Immature natural killer cell (primary cell): ENCODE results near the gene PALLD. TPM values are rescaled to one million over a fixed set of nuclear protein-coding genes. Genes with fewer than 3 reads are reported as not detected.

Experiments used
- DNase-seq, 3 donors: peaks; one replicate each; pipeline ENCODE4 v3.0.0; 2022; ENCODE audit warnings: mixed read lengths in 1 of 3
- H3K27ac Mint-ChIP-seq, 6 donors: one replicate each; pipeline ENCODE4 v1.8.0; 2020; ENCODE audit warnings: mixed read lengths in 6 of 6, mild to moderate bottlenecking in 5 of 6, inconsistent platforms in 4 of 6, moderate library complexity in 3 of 6
- H3K27me3 Mint-ChIP-seq, 3 donors: one replicate each; pipeline ENCODE4 v1.8.0; 2020 to 2021; ENCODE audit warnings: low read depth in 3 of 3, mild to moderate bottlenecking in 3 of 3, mixed read lengths in 3 of 3, moderate library complexity in 3 of 3, inconsistent platforms in 1 of 3
- H3K36me3 Mint-ChIP-seq, 3 donors: one replicate each; pipeline ENCODE4 v1.8.0; 2020; ENCODE audit warnings: mixed read lengths in 3 of 3, inconsistent platforms in 2 of 3, mild to moderate bottlenecking in 2 of 3
- H3K4me1 Mint-ChIP-seq, 2 donors: one replicate each; pipeline ENCODE4 v1.8.0; 2020; ENCODE audit warnings: inconsistent platforms in 2 of 2, mild to moderate bottlenecking in 2 of 2, mixed read lengths in 2 of 2, moderate library complexity in 1 of 2
- H3K4me3 Mint-ChIP-seq, 5 donors: one replicate each; pipeline ENCODE4 v1.8.0; 2020; ENCODE audit warnings: mild to moderate bottlenecking in 5 of 5, mixed read lengths in 5 of 5, inconsistent platforms in 3 of 5, moderate library complexity in 3 of 5
- H3K9me3 Mint-ChIP-seq, 6 donors: one replicate each; pipeline ENCODE4 v1.8.0; 2020; ENCODE audit warnings: mild to moderate bottlenecking in 6 of 6, mixed read lengths in 6 of 6, inconsistent platforms in 4 of 6, moderate library complexity in 3 of 6
- polyA plus RNA-seq, 3 donors: library from polyadenylated mRNA; unstranded; fragments of 300-500 nt; fragmentation: Illumina TruSeq; gene quantifications; one replicate each; pipeline ENCODE4 v1.2.3, GENCODE V29; 2021

PALLD gene
- polyA plus RNA-seq, 3 donors from 2014 or later = 7.4 to 20.8 (median 15.8) TPM

DNA sequence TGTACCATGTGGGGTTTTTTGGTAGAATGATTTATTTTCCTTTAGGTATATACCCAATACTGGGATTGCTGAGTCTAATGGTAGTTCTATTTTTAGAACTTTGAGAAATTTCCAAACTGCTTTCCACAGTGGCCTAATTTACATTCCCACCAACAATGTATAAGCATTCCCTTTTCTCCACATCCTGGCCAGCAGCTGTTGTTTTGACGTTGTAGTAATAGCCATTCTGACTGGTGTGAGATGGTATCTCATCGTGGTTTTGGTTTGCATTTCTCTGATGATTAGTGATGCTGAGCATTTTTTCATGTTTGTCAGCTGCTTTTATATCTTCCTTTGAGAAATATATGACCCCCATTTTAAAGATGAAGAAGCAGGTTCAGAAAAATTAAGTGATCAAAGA is 359.5 kb downstream of the PALLD start:
- peak in 1 of 3 donors; percentile 9 for DNase-seq
- Mint-ChIP-seq H3K9me3 (no peaks in the 10 kb centered on the region), H3K27me3 (peaks cover 0 to 1% (median 0%) of the 10 kb centered on the region in 3 donors), H3K27ac (peak overlapping the region in 2 of 6 donors; percentile 29 to 61), H3K36me3 (peaks cover 3 to 12% (median 4%) of the 10 kb centered on the region in 3 donors), H3K4me3 (peak overlapping the region in 1 of 5 donors; percentile 22), H3K4me1 (peaks cover 13 to 27% of the 10 kb centered on the region in 2 donors)

DNA sequence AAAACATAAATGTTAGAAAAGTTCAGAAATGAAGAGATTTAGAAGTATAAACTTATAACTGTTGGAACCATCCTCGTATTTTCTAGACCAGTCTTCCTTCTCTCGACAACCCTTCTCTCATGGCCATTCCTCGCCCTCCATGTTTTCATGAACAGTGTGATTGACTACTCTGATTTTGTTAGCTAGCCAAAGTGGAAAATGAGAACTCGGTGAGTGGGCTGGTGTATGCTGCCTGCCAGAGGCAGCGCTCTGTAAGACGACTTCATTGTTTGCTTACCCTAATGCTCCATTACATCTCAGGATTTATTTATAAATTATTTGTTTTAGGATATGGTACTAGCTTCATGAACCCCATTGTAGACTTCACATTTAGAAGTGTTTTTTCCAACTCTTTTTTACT is 360.2 kb downstream of the PALLD start:
- peaks cover 3 to 14% (median 4%) of the 10 kb centered on the region in 3 donors for H3K36me3 Mint-ChIP-seq
- no peaks in the 10 kb centered on the region for H3K9me3 Mint-ChIP-seq
- peaks cover 13 to 27% of the 10 kb centered on the region in 2 donors for H3K4me1 Mint-ChIP-seq
- peaks cover 0 to 2% (median 0%) of the 10 kb centered on the region in 3 donors for H3K27me3 Mint-ChIP-seq
- no peak overlapping the region for H3K4me3 Mint-ChIP-seq
- no peak overlapping the region for H3K27ac Mint-ChIP-seq
- no peak for DNase-seq

DNA sequence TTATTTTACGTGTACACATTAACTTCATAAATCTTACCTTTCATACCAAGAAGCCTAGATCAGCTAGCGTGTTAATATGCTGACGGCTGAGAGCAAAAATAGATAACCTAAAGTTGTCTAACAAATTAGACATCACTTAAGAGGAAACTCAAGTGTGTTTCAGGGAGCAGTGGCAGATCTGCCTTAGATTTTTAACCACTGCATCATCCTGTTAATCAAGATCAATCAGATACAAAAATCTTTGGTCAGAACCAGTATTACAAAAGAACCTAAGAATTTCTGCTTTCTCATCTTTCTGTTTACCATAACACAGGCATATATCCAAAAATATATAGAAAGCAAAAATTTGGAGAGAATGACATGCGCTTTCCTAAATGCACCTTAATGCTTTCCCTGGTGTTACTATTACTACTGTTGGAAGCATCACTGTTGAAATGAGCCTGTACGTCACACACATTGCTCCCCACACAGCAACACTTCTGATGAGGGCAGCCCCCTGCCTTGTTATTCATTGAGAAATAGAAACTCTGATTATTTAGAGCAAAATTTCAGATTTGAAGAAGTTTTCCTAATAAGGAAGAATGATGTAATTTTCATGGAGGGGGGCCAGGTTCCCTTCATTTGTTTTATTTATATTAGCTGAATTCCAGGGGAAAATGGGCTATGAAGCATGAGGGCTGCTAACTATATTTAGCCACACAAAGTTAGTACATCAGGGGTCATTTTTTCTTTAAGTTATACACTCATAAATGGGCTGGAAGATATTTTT is 360.9 kb downstream of the PALLD start:
- no peak for DNase-seq
- Mint-ChIP-seq H3K36me3 (peaks cover 3 to 14% (median 4%) of the 10 kb centered on the region in 3 donors), H3K27ac (no peak overlapping the region), H3K9me3 (no peaks in the 10 kb centered on the region), H3K27me3 (peaks cover 0 to 2% (median 0%) of the 10 kb centered on the region in 3 donors), H3K4me1 (peaks cover 12 to 25% of the 10 kb centered on the region in 2 donors), H3K4me3 (no peak overlapping the region)

DNA sequence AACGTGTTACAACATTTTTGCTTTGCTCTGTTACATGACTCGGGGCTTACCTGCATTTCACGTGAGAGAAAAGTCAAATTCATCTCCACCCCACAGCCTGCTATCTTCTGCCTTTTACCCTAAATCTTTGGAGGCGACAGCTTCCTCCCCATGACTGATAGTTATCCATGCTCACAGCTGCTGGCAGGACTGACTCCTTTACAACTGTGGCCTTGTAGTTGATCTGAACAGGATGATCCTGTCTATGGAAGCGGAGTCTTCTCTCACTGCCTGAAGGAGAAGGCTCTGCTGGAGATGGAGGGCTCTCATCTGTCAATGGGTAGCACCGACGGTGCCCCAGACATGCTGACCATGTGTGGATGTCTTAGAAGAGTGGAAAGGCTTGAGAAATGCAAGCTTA is 362.2 kb downstream of the PALLD start:
- H3K9me3 Mint-ChIP-seq = no peaks in the 10 kb centered on the region
- DNase-seq = no peak
- H3K4me3 Mint-ChIP-seq = no peak overlapping the region
- H3K27ac Mint-ChIP-seq = peak overlapping the region in 1 of 6 donors; percentile 19
- peaks cover under 1 to 12% of the 10 kb centered on the region in 2 donors for H3K4me1 Mint-ChIP-seq
- peaks cover 0 to 2% (median 0%) of the 10 kb centered on the region in 3 donors for H3K27me3 Mint-ChIP-seq
- peaks cover 3 to 14% (median 4%) of the 10 kb centered on the region in 3 donors for H3K36me3 Mint-ChIP-seq

DNA sequence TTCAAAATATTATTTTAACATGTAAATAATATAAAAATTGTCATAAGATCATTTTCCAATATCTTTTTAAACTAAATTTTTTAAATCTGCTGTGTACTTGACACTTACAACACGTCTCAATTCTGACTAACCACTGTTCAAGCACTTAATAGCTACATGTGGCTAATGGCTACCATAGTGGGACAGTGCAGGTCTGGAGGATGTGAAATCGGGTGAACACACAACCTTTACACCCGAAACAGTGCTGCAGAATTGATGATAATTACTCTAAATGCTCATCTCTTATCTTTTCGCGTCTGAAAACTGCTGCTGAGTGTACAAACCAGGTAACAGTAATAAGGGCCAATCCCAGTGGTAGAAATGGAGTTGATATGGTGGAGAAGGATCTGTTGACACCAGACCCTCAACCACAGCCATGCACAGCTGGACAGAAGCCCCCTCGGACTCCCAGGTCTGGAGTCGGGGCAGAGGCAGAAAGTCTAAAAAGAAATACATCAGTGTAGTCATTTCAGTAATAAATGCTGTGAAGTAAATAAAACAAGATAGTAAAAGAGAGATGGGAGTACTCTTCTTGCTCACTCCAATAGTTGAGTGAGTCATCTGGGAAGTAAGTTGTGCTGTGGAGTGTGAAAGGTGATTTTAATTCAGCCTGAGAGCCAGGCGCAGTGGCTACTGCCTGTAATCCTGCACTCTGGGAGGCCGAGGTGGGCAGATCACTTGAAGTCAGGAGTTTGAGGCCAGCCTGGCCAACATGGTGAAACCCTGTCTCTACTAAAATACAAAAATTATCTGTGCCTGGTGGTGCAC is 363.2 kb downstream of the PALLD start:
- H3K4me1 Mint-ChIP-seq = peaks cover 0 to 10% of the 10 kb centered on the region in 2 donors
- peaks cover 3 to 14% (median 4%) of the 10 kb centered on the region in 3 donors for H3K36me3 Mint-ChIP-seq
- peak overlapping the region in 1 of 6 donors; percentile 37 for H3K27ac Mint-ChIP-seq
- H3K9me3 Mint-ChIP-seq = no peaks in the 10 kb centered on the region
- H3K4me3 Mint-ChIP-seq = no peak overlapping the region
- DNase-seq = no peak
- H3K27me3 Mint-ChIP-seq = peaks cover 0 to 2% (median 0%) of the 10 kb centered on the region in 3 donors

DNA sequence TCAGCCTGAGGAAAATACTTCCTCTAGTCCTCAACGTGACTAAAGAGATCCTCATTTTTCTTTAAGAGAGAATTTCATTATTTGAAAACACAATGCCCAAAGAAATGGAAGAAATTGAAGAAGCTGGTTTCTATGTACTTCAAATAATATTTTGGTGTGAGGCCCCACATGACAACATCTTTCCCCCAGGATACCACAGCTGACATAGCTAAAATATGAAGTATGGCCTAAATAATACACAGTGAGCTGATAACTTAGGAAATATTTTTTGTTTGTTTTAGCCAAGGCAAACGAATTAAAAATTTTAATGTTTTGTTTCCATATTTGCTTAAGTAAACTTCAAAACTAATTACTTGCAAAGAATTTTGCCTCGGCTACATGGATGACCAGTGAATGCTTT is 364.0 kb downstream of the PALLD start:
- H3K4me1 Mint-ChIP-seq = peaks cover 0 to 9% of the 10 kb centered on the region in 2 donors
- H3K36me3 Mint-ChIP-seq = peaks cover 3 to 14% (median 4%) of the 10 kb centered on the region in 3 donors
- no peak overlapping the region for H3K27ac Mint-ChIP-seq
- H3K27me3 Mint-ChIP-seq = peaks cover 0 to 2% (median 0%) of the 10 kb centered on the region in 3 donors
- H3K9me3 Mint-ChIP-seq = no peaks in the 10 kb centered on the region
- H3K4me3 Mint-ChIP-seq = no peak overlapping the region
- no peak for DNase-seq

DNA sequence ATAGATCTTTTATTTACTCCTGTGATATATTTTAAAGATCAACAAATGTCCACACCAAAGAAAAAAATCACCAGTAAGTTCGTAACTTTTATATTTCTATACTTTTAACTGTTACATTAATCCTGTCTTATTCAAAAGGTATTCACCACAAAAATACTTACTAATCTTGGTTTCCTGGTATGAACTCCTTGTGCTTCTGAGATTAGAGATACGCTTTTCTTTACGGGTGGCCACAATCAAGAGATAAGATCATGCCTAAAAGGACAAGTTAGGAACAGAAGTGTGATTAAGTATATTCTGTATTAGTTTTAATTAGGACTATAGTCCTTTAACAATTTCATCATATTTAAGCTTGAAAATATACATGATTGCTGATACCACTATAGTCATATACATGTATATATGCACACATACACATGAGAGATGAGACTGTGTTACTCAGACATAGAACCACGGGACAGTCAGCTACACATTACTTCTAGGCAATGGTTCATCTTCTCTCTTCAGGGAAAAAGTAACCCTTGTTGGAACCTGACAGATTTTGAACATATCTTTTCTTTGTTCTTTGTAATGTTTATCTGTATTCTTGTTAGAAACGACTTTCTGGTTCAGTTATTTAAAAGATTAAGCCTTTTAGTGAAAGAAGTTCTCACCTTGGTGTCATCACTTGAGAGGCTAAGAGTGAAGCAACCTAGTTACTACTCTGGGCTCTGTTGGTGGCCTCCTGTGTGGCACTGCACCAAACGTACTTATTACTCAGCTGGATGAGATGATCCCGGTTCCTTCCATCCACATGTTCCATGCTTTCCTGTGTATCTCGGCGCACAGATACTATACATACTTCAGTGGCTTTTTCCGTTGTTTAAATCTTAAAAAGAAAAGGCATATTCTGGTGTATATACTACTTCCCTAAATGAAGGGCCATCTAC is 367.1 kb downstream of the PALLD start:
- no peak overlapping the region for H3K4me3 Mint-ChIP-seq
- H3K27ac Mint-ChIP-seq = peak overlapping the region in 1 of 6 donors; percentile 26
- no peak for DNase-seq
- no peaks in the 10 kb centered on the region for H3K9me3 Mint-ChIP-seq
- H3K4me1 Mint-ChIP-seq = no peaks in the 10 kb centered on the region
- peaks cover 0 to 2% (median 0%) of the 10 kb centered on the region in 3 donors for H3K27me3 Mint-ChIP-seq
- H3K36me3 Mint-ChIP-seq = peaks cover 3 to 16% (median 4%) of the 10 kb centered on the region in 3 donors

DNA sequence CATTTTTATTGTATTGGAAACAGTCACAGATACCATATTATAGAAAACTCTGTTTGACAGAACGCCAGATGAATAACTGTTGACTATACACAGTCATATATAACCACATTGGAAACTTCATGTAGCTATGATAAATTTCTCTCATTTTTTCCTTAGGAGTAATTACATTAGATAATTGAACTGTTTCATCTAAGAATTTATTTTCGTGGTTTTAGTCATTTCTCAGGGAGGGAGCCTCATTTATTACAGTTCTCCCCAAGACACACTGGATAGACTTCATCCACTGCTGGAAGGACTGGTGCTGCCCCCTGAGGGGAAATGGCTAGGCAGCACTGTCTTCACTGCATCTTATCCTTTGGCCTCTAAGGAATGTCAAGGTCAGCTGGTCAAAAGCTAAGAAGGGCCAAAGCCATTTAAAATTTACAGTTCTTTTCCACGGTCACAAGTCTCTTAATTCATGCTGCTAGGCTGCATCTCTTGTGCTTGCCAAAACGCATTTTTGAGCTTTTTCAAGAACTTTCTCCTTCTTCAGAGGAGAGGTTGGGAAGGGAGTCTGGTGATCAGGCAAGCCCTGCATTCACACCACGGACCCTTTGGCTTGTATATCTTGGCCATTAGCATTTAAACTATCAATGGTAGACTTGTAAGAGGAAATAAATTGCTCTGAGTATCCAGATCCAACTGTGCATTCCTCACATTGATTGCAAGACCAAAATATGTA is 368.1 kb downstream of the PALLD start:
- no peak for DNase-seq
- H3K27ac Mint-ChIP-seq = no peak overlapping the region
- no peak overlapping the region for H3K4me3 Mint-ChIP-seq
- H3K4me1 Mint-ChIP-seq = no peaks in the 10 kb centered on the region
- no peaks in the 10 kb centered on the region for H3K9me3 Mint-ChIP-seq
- peaks cover 3 to 17% (median 4%) of the 10 kb centered on the region in 3 donors for H3K36me3 Mint-ChIP-seq
- peaks cover 0 to 4% (median 0%) of the 10 kb centered on the region in 3 donors for H3K27me3 Mint-ChIP-seq

DNA sequence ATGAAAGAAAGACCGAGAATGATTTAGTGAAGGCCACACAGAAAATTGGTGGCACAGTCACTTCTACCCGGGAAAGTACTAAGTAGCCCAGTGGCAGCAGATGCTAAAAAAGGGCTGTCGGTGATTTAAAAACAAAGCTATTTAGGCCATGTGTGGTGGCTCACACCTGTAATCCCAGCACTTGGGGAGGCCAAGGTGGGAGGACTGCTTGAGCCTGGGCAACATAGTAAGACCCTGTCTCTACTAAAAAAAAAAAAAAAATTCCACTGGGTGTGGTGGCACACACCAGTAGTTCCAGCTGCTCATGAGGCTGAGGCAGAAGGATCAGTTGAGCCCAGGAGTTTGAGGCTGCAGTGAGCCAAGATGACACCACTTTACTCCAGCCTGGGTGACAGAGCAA is 369.0 kb downstream of the PALLD start:
- no peak for DNase-seq
- Mint-ChIP-seq H3K9me3 (no peaks in the 10 kb centered on the region), H3K27me3 (peaks cover 0 to 4% (median 0%) of the 10 kb centered on the region in 3 donors), H3K4me3 (no peak overlapping the region), H3K36me3 (peaks cover 0 to 12% (median 0%) of the 10 kb centered on the region in 3 donors), H3K27ac (no peak overlapping the region), H3K4me1 (no peaks in the 10 kb centered on the region)

DNA sequence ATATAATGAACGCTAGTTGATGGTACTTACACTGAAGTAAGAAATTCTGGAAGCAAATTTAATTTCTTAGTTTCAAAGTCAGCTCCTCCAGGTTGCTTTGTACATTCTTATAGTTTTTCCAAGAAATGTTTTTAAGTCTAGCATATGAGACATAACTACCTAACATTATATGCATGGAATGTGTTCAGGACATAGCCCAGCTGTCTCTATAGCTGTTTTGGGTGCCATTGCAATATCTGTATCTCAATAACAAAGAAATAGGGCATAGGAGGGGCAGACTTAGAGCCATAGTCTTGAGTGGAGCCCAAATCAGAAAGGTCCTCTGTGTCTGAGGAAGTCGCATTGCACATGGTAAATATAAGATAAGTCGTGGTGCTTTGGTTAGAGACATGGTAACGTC is 369.8 kb downstream of the PALLD start:
- no peak for DNase-seq
- Mint-ChIP-seq H3K36me3 (peaks cover 0 to 12% (median 0%) of the 10 kb centered on the region in 3 donors), H3K27me3 (peaks cover 0 to 2% (median 0%) of the 10 kb centered on the region in 3 donors), H3K4me1 (no peaks in the 10 kb centered on the region), H3K4me3 (no peak overlapping the region), H3K27ac (no peak overlapping the region), H3K9me3 (no peaks in the 10 kb centered on the region)

DNA sequence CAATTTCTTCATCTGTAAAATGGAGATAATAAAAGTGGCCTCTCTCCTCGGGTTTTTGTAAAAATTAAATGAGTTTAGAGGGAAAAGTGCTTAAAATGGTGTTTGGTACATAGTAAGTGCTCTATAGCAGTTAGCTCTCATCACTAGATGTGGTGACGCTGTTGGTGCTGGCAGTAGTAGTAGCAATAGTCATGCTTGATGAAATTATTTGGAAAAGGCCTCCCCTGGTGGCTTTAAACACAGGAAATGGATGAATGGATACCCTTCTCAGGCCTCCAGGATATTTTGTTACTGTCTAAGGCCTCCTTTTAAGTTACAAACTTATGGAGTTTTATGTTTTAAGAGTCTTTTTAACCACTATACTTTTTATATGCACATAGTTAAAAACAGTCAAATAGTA is 370.3 kb downstream of the PALLD start:
- no peak overlapping the region for H3K4me3 Mint-ChIP-seq
- no peak for DNase-seq
- peaks cover 0 to 16% (median 0%) of the 10 kb centered on the region in 3 donors for H3K36me3 Mint-ChIP-seq
- H3K27ac Mint-ChIP-seq = no peak overlapping the region
- H3K4me1 Mint-ChIP-seq = no peaks in the 10 kb centered on the region
- peaks cover 0 to 2% (median 0%) of the 10 kb centered on the region in 3 donors for H3K27me3 Mint-ChIP-seq
- H3K9me3 Mint-ChIP-seq = no peaks in the 10 kb centered on the region

DNA sequence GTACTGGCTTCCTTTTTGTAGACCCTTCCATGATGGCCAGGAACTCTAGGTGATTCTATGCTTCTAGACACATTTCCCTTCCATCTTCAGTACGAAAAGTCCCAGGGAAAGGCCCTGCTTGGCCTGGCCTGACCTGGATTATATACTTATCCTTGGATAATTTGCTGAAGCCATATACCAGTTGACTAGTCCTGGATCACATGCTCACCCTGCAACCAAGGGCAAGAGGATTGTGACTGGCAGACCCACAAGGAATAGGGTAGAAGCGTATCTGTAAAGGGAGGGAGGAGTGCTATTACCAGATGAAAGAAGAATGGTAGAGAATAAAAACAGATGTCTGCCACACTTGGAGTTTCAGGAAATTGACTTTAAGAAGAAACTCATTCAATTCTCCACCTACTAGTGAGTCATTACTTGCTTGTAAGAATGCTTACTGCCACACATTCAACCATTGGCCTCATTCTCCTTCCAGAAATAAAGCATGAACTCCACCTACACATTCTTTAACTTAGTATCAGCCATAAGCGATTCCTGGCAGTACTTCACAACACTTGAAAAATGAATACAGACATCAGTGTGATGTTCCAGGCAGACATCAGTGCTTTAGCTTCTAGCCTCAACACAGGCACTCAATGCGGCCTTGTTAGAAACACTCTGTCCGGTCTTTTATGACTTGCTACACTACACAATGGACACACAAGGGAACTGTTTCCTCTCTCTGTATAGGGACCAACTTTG is 371.4 kb downstream of the PALLD start:
- Mint-ChIP-seq H3K36me3 (peaks cover 0 to 16% (median 0%) of the 10 kb centered on the region in 3 donors), H3K27ac (no peak overlapping the region), H3K27me3 (peaks cover 0 to 2% (median 0%) of the 10 kb centered on the region in 3 donors), H3K4me3 (no peak overlapping the region), H3K4me1 (no peaks in the 10 kb centered on the region), H3K9me3 (no peaks in the 10 kb centered on the region)
- no peak for DNase-seq
